Middle frontal gyrus (tissue), 1 donor: ENCODE data around the gene KANTR.

Experiments used
- DNase-seq: peaks from one replicate; pipeline ENCODE4 v3.0.0-alpha.2; 2015; ENCODE audit warnings: low spot score; ENCODE audit errors: extremely low spot score

Gene KANTR

GRCh38 chrX:53093748-53094581 lies at the start of gene KANTR:
Gene KANTR (plus strand): TSS chrX:53094142. CDS start chrX:53124273, 30,131 bp downstream.
- DNase-seq: peak; percentile 76

GRCh38 chrX:53044995-53045394 lies 48.9 kb upstream of the KANTR start:
- no peak for DNase-seq

GRCh38 chrX:53047228-53047627 lies 46.7 kb upstream of the KANTR start:
- DNase-seq: no peak

GRCh38 chrX:53048169-53049126 lies 45.5 kb upstream of the KANTR start, which contains the start of gene GPR173:
Gene GPR173 (plus strand): TSS chrX:53048789. CDS start chrX:53076622, 27,833 bp downstream.
- DNase-seq: peak; percentile 16

- no peak for DNase-seq
Measured at GRCh38 chrX:53049127-53049517, 44.8 kb upstream of the KANTR start.

- no peak for DNase-seq
Measured at GRCh38 chrX:53050841-53051240, 43.1 kb upstream of the KANTR start.

GRCh38 chrX:53055244-53055849 lies 38.6 kb upstream of the KANTR start:
- no peak for DNase-seq

GRCh38 chrX:53056292-53056691 lies 37.6 kb upstream of the KANTR start:
- DNase-seq: no peak

GRCh38 chrX:53065104-53065503 lies 28.8 kb upstream of the KANTR start:
- DNase-seq: no peak

GRCh38 chrX:53071064-53071463 lies 22.9 kb upstream of the KANTR start:
- DNase-seq: no peak

- DNase-seq: peak; percentile 42
Measured at GRCh38 chrX:53071604-53072417, 22.1 kb upstream of the KANTR start.

GRCh38 chrX:53072418-53073114 lies 21.4 kb upstream of the KANTR start:
- no peak for DNase-seq

- no peak for DNase-seq
Measured at GRCh38 chrX:53073115-53073586, 20.8 kb upstream of the KANTR start.

GRCh38 chrX:53075011-53075410 lies 18.9 kb upstream of the KANTR start:
- no peak for DNase-seq

GRCh38 chrX:53076671-53077070 lies 17.3 kb upstream of the KANTR start:
- DNase-seq: no peak

GRCh38 chrX:53077207-53078197 lies 16.4 kb upstream of the KANTR start:
- no peak for DNase-seq

- no peak for DNase-seq
Measured at GRCh38 chrX:53078943-53079342, 15.0 kb upstream of the KANTR start.

GRCh38 chrX:53080628-53081580 lies 13.0 kb upstream of the KANTR start:
- no peak for DNase-seq
